Measurements from ENCODE around the gene GNPTG. TPM values are rescaled to one million over a fixed set of nuclear protein-coding genes. Genes with fewer than 3 reads are reported as not detected.
A peak's percentile ranks its signal among the peaks of the same experiment; 100 is the strongest.

The GNPTG gene
- polyA plus RNA-seq, 1 of the 3 experiments (the other 2 are of a cell fraction), result 113 TPM

GRCh38 chr16:1398351-1398750 is 46.6 kb downstream of the GNPTG start (continued):
- TF ChIP-seq SIN3A (IDR thresholded peaks at IDR 0.05; ENCODE audit: borderline replicate concordance, low read depth, low read length) (no peak), RCOR1 (IDR thresholded peaks at IDR 0.05; ENCODE audit: low read length) (no peak), MXI1 (IDR thresholded peaks at IDR 0.05; ENCODE audit: low read depth, low read length) (no peak), FOXJ3 (CRISPR knock-in tag; IDR thresholded peaks at IDR 0.05) (no peak)

- H3K36me3 ChIP-seq (replicated peaks in 1 of 2; ENCODE audit: control insufficient read depth in 1 of 2, insufficient read depth in 2 of 2, low read length in 1 of 2), result peaks cover 0 to 10% of the 10 kb centered on the region in 2 experiments
- H3K9me2 ChIP-seq, result no peaks in the 10 kb centered on the region
- H3K9ac ChIP-seq, result no peak overlapping the region
- DNase-seq, result peak; percentile 24
- TF ChIP-seq RFX5 (IDR thresholded peaks at IDR 0.05; ENCODE audit: low read length) (no peak), RXRA (IDR thresholded peaks at IDR 0.05; ENCODE audit: borderline replicate concordance, low read depth) (no peak), NRF1 (IDR thresholded peaks at IDR 0.05; ENCODE audit: low read depth, low read length) (no peak), ELF1 (IDR thresholded peaks at IDR 0.05) (no peak), TCF12 (IDR thresholded peaks at IDR 0.05) (no peak), SMC3 (IDR thresholded peaks at IDR 0.05; ENCODE audit: low read depth, low read length) (no peak), PBX3 (IDR thresholded peaks at IDR 0.05) (no peak), NFIC (IDR thresholded peaks at IDR 0.05; ENCODE audit: borderline replicate concordance) (no peak)
- TF ChIP-seq, protein P1, sequence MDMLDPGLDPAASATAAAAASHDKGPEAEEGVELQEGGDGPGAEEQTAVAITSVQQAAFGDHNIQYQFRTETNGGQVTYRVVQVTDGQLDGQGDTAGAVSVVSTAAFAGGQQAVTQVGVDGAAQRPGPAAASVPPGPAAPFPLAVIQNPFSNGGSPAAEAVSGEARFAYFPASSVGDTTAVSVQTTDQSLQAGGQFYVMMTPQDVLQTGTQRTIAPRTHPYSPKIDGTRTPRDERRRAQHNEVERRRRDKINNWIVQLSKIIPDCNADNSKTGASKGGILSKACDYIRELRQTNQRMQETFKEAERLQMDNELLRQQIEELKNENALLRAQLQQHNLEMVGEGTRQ (IDR thresholded peaks at IDR 0.05; ENCODE audit: borderline replicate concordance, low read depth, low read length), result no peak
- TF ChIP-seq, protein P2, sequence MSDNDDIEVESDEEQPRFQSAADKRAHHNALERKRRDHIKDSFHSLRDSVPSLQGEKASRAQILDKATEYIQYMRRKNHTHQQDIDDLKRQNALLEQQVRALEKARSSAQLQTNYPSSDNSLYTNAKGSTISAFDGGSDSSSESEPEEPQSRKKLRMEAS (IDR thresholded peaks at IDR 0.05; ENCODE audit: low read depth), result no peak
- ChIA-PET POLR2A (no interaction called here), CTCF (no interaction called here)
- H3K4me2 ChIP-seq, result no peak overlapping the region
- H3K79me2 ChIP-seq (ENCODE audit: insufficient read depth), result no peaks in the 10 kb centered on the region
- no peaks in the 10 kb centered on the region for H3K9me3 ChIP-seq
- no peaks in the 10 kb centered on the region for H3K4me1 ChIP-seq (ENCODE audit: control insufficient read depth in 1 of 2, insufficient read depth in 2 of 2, low read depth in 1 of 2, low read length in 1 of 2)
- H3K27ac ChIP-seq (ENCODE audit: low read depth in 2 of 2, low read length in 1 of 2), result no peak overlapping the region
- no peaks in the 10 kb centered on the region for H3K27me3 ChIP-seq (ENCODE audit: insufficient read depth)
- no peak overlapping the region for H3K4me3 ChIP-seq (ENCODE audit: low read depth in 2 of 2, low read length in 1 of 2)
- 94% methylated on average over 29 of the region's 38 CpGs for WGBS (ENCODE audit: low lambda C conversion rate)
- no peak overlapping the region for H2AFZ ChIP-seq (ENCODE audit: low read depth)
- H3F3A ChIP-seq (replicated peaks; ENCODE audit: insufficient read depth), result no peaks in the 10 kb centered on the region
- H4K20me1 ChIP-seq (ENCODE audit: insufficient read depth), result no peaks in the 10 kb centered on the region
Measured at GRCh38 chr16:1398826-1399581, 47.3 kb downstream of the GNPTG start.
